LNCAP (cell line): ENCODE results near the gene PLAC8L1.
A peak's percentile ranks its signal among the peaks of the same experiment; 100 is the strongest.

Experiments used
- CTCF ChIP-seq: fragments of 450-650 bp; IDR thresholded peaks from 2 replicates; pipeline ENCODE4 v1.5.1; 2017; ENCODE audit warnings: mild to moderate bottlenecking

Gene PLAC8L1

GRCh38 chr5:146105477-146105876 lies at the start of gene PLAC8L1:
TSS of gene PLAC8L1 (minus strand) at chr5:146105577. CDS start at chr5:146104311, 1,266 bp downstream.
- TF ChIP-seq CTCF = no peak

- no peak for TF ChIP-seq CTCF
Observed at GRCh38 chr5:146151970-146152369, 46.6 kb upstream of the PLAC8L1 start.

DNA sequence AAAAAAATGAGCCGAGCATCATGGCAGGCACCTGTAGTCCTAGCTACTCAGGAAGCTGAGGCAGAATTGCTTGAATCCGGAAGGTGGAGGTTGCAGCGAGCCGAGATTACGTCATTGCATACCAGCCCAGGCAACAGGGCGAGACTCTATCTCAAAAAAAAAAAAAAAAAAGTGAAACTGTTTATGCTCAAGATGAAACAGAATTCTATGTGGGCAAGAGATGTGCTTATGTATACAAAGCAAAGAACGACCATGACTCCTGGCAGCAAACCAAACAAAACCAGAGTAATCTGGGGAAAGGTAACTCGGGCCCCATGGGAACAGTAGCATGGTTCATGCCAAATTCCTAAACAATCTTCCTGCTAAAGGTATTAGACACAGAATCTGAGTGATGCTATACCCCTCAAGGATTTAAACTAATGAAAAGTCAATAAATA lies 32.6 kb upstream of the PLAC8L1 start:
- no peak for TF ChIP-seq CTCF

DNA sequence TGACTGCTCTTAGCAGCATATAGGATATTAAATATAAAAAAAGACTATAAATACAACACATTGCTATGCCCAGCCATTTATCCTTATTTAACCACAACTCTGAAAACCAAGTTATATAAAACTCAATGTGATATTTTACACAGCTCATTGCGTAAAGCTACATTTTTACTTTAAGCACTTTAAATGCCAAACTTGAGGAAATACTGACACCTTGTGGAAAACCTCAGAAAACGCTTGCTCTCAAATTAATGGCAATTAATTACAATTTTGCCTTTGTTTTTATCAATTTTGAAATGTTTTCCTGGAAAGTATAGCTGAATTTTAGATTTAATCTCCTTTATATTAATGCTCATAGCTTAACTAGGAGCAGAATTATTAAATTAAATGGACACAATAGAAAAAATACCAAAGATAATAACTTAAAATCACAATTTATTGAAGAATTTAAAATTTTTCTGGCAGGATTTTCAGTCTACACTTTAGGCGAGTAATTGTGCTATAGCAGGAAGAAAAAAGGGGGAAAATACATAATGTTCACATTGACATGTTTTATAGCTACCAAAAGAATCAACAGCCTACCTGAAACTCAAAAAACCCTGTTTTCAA lies 25.2 kb upstream of the PLAC8L1 start:
- peak; percentile 73 for TF ChIP-seq CTCF

DNA sequence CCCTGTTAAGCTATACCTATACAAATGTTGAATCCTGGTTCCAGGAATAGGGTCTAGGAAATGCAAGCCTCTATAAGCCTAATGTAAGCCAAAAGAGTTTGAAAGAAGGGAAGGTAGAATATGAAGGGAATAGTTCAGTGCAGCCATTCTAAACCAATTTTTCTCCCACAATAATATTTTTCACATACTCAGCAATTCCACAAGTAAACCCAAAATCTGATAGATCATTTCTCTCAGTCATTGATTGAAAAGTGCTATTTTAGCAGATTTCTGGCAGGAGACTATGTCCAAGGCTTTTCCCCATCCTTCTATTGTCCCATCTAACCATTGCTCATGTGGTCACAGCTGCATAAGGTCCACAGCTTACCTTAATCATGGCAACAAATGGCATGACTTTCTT lies 20.7 kb upstream of the PLAC8L1 start:
- no peak for TF ChIP-seq CTCF

- no peak for TF ChIP-seq CTCF
Observed at GRCh38 chr5:146124580-146124979, 19.2 kb upstream of the PLAC8L1 start.

DNA sequence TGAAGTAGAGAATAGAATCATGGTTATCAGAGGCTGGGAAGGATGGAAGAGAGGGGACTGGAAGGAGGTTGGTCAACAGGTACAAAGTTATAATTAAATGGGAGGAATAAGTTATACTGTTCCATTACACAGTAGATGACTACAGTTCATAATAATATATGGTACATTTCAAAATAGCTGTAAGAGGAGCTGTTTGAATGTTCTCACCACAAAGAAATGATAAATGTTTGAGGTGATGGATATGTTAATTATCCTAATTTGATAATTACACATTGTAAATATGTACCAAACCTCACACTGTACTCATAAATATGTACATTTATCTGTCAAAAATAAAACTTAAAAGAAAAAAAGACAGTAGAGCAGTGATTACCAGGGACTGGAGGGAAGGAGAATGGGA lies 12.9 kb upstream of the PLAC8L1 start:
- no peak for TF ChIP-seq CTCF

GRCh38 chr5:146116361-146116760 lies 11.0 kb upstream of the PLAC8L1 start:
- no peak for TF ChIP-seq CTCF
